IgD-negative memory B cell (primary cell): ENCODE results near the gene SLC26A11. TPM values are rescaled to one million over a fixed set of nuclear protein-coding genes. Genes with fewer than 3 reads are reported as not detected.
"Not testable (repeated sequence)": the region's sequence is repeated elsewhere in the genome, so short reads cannot be mapped to it uniquely, and the experiment has no call there.

Source experiments
- H3K27ac Mint-ChIP-seq, 3 donors: one replicate each; pipeline ENCODE4 v1.8.0; 2020 to 2022; ENCODE audit warnings: mild to moderate bottlenecking in 3 of 3, mixed read lengths in 3 of 3, moderate library complexity in 1 of 3
- H3K27me3 Mint-ChIP-seq: one replicate; pipeline ENCODE4 v1.8.0; 2021; ENCODE audit warnings: mixed read lengths
- H3K36me3 Mint-ChIP-seq: one replicate; pipeline ENCODE4 v1.8.0; 2020; ENCODE audit warnings: mild to moderate bottlenecking, mixed read lengths
- H3K4me1 Mint-ChIP-seq, 3 donors: one replicate each; pipeline ENCODE4 v1.8.0; 2020 to 2022; ENCODE audit warnings: mixed read lengths in 3 of 3, mild to moderate bottlenecking in 1 of 3
- H3K4me3 Mint-ChIP-seq, 4 donors: one replicate each; pipeline ENCODE4 v1.8.0; 2020 to 2022; ENCODE audit warnings: mild to moderate bottlenecking in 4 of 4, mixed read lengths in 4 of 4, moderate library complexity in 3 of 4
- H3K9me3 Mint-ChIP-seq, 3 donors: one replicate each; pipeline ENCODE4 v1.8.0; 2020 to 2021; ENCODE audit warnings: mixed read lengths in 3 of 3, mild to moderate bottlenecking in 1 of 3
- polyA plus RNA-seq: library from polyadenylated mRNA; unstranded; fragments of 300-500 nt; fragmentation: Illumina TruSeq; gene quantifications from one replicate; pipeline ENCODE4 v1.2.3, GENCODE V29; 2021

Gene SLC26A11
- polyA plus RNA-seq, 1 donor from 2014 or later, result 2.7 TPM

DNA sequence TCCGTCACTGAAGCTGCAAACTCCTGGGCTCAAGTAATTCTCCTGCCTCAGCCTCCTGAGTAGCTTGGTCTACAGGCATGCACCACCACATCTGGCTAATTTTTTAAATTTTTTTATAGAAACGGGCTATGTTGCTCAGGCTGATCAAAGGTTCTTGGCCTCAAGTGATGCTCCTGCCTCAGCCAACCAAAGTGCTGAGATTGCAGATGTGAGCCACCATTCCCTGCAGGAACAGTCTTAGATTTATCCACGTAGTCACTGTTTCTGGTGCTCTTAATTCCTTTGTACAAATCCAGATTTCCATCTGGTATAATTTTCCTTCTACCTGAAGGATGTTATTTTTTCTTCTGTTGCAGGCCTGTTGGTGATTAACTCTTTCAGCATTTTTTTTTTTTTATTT lies 13.0 kb downstream of the SLC26A11 start:
- Mint-ChIP-seq H3K36me3 (peaks cover 2% of the 10 kb centered on the region), H3K27ac (no peak overlapping the region), H3K4me1 (no peaks in the 10 kb centered on the region), H3K27me3 (no peaks in the 10 kb centered on the region), H3K4me3 (peak overlapping the region in 1 of 4 donors; percentile 72), H3K9me3 (peaks cover 2 to 19% (median 16%) of the 10 kb centered on the region in 3 donors)

DNA sequence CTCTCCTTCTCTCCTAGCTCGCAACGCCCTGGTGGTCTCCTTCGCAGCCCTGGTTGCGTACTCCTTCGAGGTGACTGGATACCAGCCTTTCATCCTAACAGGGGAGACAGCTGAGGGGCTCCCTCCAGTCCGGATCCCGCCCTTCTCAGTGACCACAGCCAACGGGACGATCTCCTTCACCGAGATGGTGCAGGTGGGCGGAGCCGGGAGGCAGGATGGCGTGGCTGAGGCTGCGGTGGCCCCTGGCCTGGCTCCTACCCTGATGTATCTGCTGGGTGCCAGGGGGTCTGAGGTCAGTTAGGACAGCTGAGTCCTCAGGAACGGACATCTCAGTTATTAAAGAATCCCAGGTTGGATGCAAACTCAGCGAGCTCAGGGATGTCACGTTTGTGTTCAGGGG lies 16.7 kb downstream of the SLC26A11 start:
- no peaks in the 10 kb centered on the region for H3K36me3 Mint-ChIP-seq
- H3K27ac Mint-ChIP-seq, result no peak overlapping the region
- no peak overlapping the region for H3K4me3 Mint-ChIP-seq
- H3K9me3 Mint-ChIP-seq, result peaks cover 2 to 13% (median 13%) of the 10 kb centered on the region in 3 donors
- no peaks in the 10 kb centered on the region for H3K27me3 Mint-ChIP-seq
- no peaks in the 10 kb centered on the region for H3K4me1 Mint-ChIP-seq

DNA sequence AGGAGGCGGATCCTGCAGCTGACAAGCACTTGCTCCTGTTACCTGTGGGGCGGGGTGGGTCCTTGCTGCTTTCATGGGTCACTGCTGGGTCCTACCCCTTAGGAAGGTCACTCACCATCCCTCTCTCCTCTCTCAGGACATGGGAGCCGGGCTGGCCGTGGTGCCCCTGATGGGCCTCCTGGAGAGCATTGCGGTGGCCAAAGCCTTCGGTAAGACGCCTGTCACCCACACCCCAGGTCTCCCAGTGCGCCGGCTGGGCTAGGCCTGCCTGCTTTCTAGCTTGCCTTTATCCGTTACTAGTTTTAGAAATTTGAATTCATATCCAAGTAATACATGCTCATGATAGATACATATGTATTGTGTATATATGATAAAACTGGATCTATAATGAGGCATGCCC lies 17.2 kb downstream of the SLC26A11 start:
- Mint-ChIP-seq H3K27me3 (no peaks in the 10 kb centered on the region), H3K4me3 (no peak overlapping the region), H3K36me3 (no peaks in the 10 kb centered on the region), H3K27ac (no peak overlapping the region), H3K4me1 (no peaks in the 10 kb centered on the region), H3K9me3 (peaks cover 2 to 13% (median 12%) of the 10 kb centered on the region in 3 donors)

DNA sequence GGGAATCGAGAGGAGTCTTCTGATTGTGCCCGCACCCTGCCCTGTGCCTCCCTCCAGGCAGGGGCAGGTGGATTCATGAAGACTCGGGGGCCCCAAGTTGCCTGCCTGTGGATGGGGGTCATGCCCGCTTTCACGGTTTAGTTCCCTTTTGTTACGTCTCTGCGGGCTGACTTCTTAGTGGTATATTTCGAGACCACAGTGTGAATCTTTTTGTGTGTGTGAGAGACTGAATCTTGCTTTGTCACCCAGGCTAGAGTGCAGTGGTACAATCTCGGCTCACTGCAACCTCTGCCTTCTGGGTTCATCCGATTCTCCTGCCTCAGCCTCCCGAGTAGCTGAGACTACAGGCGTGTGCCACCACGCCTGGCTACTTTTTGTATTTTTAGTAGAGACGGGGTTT lies 22.3 kb downstream of the SLC26A11 start:
- Mint-ChIP-seq H3K9me3 (no peaks in the 10 kb centered on the region), H3K27ac (no peak overlapping the region), H3K4me3 (no peak overlapping the region), H3K27me3 (no peaks in the 10 kb centered on the region), H3K4me1 (no peaks in the 10 kb centered on the region), H3K36me3 (peaks cover 2% of the 10 kb centered on the region)

DNA sequence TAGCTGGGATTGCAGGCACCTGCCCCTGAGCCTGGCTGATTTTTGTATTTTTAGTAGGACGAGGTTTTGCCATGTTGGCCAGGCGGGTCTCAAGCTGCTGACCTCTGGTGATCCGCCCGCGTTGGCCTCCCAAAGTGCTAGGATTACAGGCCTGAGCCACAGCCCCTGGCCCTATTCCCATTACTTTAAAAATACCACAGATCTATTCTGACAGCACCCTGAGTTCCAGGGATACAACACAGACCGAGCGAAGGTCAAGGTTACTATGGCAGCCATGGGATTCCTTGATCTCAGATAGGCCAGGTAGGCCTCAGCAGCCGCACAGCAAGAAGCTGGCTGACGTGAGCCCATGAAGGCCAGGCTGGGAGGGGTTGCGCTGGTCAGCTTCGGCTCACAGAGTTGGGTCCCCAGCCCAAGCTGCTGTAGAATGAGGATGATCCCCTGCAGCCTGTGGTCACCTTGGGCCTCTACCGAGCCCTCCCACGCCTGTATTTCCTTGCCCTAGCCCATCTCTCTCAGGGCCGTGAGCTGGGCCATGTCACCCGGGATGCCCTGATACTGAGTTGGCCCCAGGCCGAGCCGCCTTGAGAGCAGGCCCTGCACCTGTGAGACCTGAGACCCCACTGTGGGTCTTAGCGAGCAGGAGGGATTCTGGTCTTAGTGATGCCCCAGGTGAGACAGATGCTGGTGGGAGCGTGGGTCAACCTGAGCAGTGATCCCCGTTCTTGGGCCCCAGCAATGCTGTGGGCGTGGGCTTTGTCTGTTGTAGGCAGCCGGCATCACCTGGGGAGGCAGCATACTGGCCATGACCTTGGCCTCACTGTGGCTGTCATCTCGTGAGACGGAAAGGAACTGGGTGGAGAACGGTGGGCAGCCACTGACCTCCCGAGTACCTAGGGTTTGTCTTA lies 23.6 kb downstream of the SLC26A11 start:
- no peaks in the 10 kb centered on the region for H3K27me3 Mint-ChIP-seq
- H3K27ac Mint-ChIP-seq, result no peak overlapping the region
- no peaks in the 10 kb centered on the region for H3K4me1 Mint-ChIP-seq
- H3K9me3 Mint-ChIP-seq, result no peaks in the 10 kb centered on the region
- H3K36me3 Mint-ChIP-seq, result peaks cover 2% of the 10 kb centered on the region
- H3K4me3 Mint-ChIP-seq, result no peak overlapping the region

DNA sequence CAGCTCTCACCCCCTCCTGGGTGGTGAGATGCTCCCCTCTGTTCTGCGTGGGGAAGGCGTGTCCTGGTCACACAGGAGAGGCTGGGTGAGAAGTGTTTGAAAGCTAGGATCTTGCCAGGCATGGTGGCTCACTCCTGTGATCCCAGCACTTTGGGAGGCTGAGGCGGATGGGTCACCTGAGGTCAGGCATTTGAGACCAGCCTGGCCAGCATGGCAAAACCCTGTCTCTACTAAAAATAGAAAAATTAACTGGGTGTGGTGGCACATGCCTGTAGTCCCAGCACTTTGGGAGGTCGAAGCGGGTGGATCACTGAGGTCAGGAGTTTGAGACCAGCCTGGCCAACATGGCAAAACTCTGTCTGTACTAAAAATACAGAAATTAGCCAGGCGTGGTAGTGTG lies 24.2 kb downstream of the SLC26A11 start:
- not testable (repeated sequence) for H3K4me1 Mint-ChIP-seq, H3K4me3 Mint-ChIP-seq, H3K27me3 Mint-ChIP-seq, H3K9me3 Mint-ChIP-seq, H3K36me3 Mint-ChIP-seq, H3K27ac Mint-ChIP-seq

DNA sequence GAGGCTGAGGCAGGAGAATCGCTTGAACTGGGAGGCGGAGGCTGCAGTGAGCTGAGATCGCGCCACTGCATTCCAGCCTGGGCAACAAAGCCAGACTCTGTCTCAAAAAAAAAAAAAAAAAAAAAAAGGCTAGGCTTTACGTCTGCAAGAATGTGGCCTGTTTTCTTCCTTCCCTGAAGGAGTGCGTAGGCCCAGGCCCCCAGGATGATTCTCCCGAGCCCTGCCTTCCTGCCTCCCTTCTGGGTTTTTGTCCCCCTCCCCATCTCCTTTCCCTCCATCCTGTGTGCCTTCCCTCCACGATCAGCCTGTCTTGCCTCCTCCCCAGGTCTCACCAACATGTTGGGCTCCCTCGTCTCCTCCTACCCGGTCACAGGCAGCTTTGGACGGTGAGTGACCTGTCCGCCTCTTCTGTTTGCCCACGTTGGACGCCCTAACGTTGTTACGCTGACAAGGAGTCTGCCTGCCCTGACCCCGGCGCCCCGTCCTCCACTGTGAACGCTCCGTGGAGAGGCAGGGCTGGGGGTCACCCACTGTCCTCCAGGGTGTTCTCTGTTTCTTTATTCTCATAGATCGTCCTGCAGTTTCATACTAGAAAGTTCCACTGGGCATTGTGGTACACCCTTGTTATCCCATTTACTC lies 24.8 kb downstream of the SLC26A11 start:
- Mint-ChIP-seq H3K36me3 (peaks cover 2% of the 10 kb centered on the region), H3K9me3 (no peaks in the 10 kb centered on the region), H3K27ac (no peak overlapping the region), H3K4me3 (no peak overlapping the region), H3K27me3 (peaks cover 2% of the 10 kb centered on the region), H3K4me1 (no peaks in the 10 kb centered on the region)

DNA sequence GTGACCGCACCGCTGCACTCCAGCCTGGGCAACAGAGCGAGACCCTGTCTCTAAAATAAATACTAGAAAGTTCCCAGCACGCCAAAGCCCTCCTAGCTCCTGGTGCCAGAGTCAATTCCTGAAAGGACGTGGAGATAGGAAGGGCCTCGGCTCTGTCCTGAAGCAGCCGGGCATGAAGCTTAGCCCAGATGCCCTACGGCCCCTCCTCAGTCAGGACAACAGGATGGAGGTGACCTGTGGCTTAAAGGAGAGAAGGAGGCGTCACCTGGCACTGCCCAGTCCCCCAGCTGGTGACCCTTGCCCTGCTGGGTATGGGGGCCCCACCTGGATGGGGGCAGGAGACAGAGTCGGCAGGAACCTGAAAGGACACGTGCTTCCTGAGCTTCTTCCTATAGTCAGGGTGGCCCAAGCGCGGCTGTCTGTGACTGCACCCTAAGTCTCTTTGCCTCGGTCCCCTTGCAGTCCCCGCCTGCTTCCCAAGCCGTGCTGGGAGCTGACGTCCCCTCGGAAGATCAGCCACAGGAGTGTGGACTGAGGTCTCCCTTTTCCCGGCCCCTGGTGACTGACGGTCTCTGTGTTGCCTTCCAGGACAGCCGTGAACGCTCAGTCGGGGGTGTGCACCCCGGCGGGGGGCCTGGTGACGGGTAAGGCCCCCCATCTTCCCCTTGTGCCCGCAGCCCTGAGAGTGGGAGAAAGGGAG lies 25.5 kb downstream of the SLC26A11 start:
- Mint-ChIP-seq H3K4me3 (no peak overlapping the region), H3K27me3 (peaks cover 2% of the 10 kb centered on the region), H3K9me3 (no peaks in the 10 kb centered on the region), H3K27ac (no peak overlapping the region), H3K36me3 (peaks cover 2% of the 10 kb centered on the region), H3K4me1 (no peaks in the 10 kb centered on the region)

DNA sequence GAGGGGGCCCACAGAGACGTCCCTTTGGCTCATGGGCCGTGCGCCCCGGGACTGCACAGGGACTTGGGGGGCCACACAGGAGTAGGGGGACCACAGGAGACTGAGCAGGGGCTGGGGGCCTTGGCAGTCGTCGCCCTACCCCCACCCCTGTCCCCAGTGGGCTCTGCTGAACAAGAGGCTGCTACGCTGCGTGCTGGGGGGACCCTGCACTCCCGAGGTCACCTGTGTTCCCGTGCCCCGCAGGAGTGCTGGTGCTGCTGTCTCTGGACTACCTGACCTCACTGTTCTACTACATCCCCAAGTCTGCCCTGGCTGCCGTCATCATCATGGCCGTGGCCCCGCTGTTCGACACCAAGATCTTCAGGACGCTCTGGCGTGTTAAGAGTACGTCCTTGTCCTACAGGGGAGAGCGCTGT lies 26.0 kb downstream of the SLC26A11 start:
- peaks cover 2% of the 10 kb centered on the region for H3K36me3 Mint-ChIP-seq
- H3K27ac Mint-ChIP-seq, result no peak overlapping the region
- H3K9me3 Mint-ChIP-seq, result no peaks in the 10 kb centered on the region
- H3K4me3 Mint-ChIP-seq, result no peak overlapping the region
- H3K27me3 Mint-ChIP-seq, result peaks cover 2% of the 10 kb centered on the region
- no peaks in the 10 kb centered on the region for H3K4me1 Mint-ChIP-seq

DNA sequence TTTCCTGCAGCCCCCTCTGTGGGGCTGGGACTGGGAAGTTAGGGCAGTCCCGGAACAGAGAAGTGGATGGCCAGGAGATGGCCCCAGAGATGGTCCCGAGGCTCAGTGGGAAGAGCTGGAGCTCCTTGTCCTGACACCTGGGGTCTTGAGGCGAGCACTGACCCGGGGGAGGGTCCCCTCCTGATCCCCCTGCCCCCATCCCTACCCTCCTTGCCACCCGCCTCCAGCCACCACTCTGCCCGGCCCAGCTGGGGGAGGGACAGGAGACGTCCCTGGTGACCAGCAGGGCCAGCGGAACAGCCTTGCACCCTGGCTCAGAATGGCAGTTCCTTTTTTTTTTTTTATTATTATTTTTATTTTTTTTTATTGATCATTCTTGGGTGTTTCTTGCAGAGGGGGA lies 26.5 kb downstream of the SLC26A11 start:
- H3K4me3 Mint-ChIP-seq, result no peak overlapping the region

DNA sequence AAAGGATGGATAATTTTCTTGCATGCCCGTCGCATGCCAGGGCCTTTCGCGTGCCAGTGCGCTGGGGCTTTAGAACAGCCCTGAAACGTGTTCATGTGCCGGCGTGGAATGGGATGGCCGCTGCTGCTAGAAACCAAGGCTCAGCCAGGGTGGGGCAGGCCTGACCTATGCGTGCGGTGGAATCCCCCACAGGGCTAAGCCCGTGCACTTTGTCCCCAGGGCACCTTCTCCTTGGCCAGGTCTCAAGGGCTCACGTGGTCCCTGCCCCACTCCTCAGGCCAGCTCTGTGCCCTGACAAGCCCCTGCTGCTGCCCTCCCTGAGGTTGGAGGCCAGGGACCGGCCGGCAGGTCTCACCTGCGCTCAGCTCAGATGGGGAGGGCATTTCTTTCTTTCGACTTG lies 27.3 kb downstream of the SLC26A11 start:
- H3K36me3 Mint-ChIP-seq, result peaks cover 2% of the 10 kb centered on the region
- no peak overlapping the region for H3K4me3 Mint-ChIP-seq
- H3K4me1 Mint-ChIP-seq, result no peaks in the 10 kb centered on the region
- H3K27ac Mint-ChIP-seq, result no peak overlapping the region
- H3K27me3 Mint-ChIP-seq, result peaks cover 2% of the 10 kb centered on the region
- H3K9me3 Mint-ChIP-seq, result no peaks in the 10 kb centered on the region

More for the DNA sequence above, 26.5 kb downstream of the SLC26A11 start:
- Mint-ChIP-seq H3K9me3 (no peaks in the 10 kb centered on the region), H3K36me3 (peaks cover 2% of the 10 kb centered on the region), H3K27ac (no peak overlapping the region), H3K27me3 (peaks cover 2% of the 10 kb centered on the region), H3K4me1 (no peaks in the 10 kb centered on the region)

DNA sequence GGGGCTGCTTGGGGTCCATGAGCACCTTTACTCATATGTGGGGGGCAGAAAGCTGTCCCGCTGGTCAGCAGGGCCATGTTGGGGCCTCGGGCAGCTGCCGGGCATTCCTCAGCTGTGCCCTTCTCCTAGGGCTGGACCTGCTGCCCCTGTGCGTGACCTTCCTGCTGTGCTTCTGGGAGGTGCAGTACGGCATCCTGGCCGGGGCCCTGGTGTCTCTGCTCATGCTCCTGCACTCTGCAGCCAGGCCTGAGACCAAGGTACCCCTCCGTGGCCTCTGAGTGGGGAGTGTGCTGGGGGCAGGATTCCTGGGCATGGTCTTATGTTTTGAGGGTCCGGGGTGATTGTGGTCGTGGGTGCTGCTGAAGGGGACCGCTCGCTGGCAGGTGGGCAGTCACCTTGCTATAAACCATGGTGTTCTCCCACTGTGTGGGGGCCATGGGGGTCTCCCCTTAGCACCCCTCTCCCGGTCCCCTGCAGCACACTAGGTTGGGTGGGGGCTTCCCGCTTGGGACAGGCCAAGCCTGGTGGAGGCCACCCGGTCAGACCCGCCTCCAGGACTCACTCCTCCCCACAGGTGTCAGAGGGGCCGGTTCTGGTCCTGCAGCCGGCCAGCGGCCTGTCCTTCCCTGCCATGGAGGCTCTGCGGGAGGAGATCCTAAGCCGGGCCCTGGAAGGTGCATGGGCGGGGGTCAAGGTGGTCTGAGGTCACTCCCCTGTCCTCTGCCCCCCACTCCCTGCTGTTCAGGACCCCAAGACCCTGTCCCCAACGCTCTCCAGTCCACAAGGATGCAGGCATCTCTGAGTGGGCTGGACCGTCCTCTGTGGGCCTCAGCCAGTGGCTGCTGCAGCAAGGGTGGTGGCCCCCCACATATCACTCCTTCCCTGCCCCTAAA lies 28.0 kb downstream of the SLC26A11 start:
- no peak overlapping the region for H3K27ac Mint-ChIP-seq
- no peaks in the 10 kb centered on the region for H3K4me1 Mint-ChIP-seq
- H3K36me3 Mint-ChIP-seq, result peaks cover 2% of the 10 kb centered on the region
- peaks cover 2% of the 10 kb centered on the region for H3K27me3 Mint-ChIP-seq
- H3K9me3 Mint-ChIP-seq, result no peaks in the 10 kb centered on the region
- no peak overlapping the region for H3K4me3 Mint-ChIP-seq

DNA sequence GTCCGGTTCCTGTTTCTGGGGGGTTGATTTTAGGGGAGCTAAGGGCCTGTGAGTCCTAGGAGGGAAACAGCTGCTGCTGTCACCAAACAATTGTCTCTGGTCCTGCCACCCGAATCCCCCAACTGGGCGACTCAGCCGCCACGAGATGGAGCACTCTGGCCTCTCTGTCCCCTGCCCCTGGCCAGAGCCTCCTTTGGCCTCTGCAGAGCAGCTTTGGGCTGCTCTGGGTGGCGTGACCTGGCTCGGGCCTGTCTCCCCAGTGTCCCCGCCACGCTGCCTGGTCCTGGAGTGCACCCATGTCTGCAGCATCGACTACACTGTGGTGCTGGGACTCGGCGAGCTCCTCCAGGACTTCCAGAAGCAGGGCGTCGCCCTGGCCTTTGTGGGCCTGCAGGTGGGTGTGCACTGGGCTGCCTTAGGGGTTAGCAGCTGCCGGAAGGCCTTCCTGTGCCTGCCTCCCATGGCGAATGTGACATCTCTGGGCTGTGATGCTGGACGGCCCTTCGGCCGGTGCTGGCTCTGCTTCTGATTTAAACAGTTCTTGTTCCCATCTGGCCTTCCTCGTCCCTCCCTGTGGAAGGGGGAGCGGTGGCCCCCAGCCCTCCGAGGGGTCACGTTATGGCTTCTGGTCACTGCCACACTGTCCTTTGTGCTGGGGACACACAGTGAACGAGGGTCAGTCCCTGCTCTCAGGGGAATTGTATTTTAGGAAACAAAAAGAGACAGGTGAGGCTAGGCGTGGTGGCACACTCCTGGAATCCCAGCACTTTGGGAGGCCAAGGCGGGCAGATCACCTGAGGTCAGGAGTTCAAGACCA lies 28.9 kb downstream of the SLC26A11 start:
- H3K27me3 Mint-ChIP-seq, result peaks cover 2% of the 10 kb centered on the region
- no peaks in the 10 kb centered on the region for H3K4me1 Mint-ChIP-seq
- peaks cover 2% of the 10 kb centered on the region for H3K36me3 Mint-ChIP-seq
- no peak overlapping the region for H3K27ac Mint-ChIP-seq
- H3K9me3 Mint-ChIP-seq, result no peaks in the 10 kb centered on the region
- H3K4me3 Mint-ChIP-seq, result peak overlapping the region in 1 of 4 donors; percentile 52

DNA sequence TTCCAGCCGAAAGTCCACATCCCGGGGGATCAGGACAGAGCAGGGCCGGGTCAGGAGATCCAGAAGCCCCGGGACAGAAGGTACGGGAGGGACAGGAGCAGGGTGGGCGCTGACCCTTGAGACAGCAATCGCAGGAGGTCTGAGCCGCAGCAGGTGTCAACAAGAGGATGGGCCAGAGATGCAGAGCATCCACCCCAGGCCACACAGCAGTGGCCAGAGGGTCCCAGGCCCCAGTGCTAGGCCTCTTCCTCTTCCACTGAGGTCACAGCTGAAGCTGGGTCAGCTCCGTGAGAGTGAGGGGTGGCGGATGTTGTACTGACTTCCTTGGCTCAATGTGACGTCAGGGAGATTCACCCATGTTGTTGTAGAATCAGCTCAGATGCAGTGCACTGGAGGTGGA lies 31.7 kb downstream of the SLC26A11 start:
- Mint-ChIP-seq H3K9me3 (no peaks in the 10 kb centered on the region), H3K4me3 (no peak overlapping the region), H3K27me3 (peaks cover 2% of the 10 kb centered on the region), H3K27ac (no peak overlapping the region), H3K36me3 (no peaks in the 10 kb centered on the region), H3K4me1 (peaks cover 6 to 7% (median 7%) of the 10 kb centered on the region in 3 donors)
